ENCODE data around the gene CABLES2. TPM values are rescaled to one million over a fixed set of nuclear protein-coding genes. Genes with fewer than 3 reads are reported as not detected.

The CABLES2 gene
- polyA plus RNA-seq, 2 of the 4 experiments (the other 2 are of a cell fraction) = 3.9 to 7.7 TPM

DNA sequence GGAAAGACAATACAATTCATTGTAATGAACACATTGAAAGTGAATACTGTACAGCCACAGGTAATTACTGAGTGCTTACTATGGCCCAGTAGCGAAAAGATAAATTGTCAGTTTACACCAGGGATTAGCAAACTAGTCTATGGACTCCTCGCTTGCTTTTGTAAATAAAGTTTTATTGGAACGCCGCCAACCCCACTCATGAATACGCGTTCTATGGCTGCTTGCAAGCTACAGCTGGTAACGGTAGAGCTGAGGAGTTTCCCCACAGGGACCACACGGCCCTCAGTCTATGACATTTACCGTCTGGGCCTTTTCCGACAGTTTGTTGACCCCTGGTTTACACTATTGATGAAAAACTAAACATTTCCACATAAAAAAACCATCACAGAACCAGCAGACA lies 64.2 kb downstream of the CABLES2 start:
- CTCF ChIA-PET = interaction anchor here (1.0 to 2.8 kb wide), 4 partner anchors 11 to 40 kb away, joined by 5 to 12 read pairs (median 6); no protein-coding TSS in a partner anchor
- POLR2A ChIA-PET = interaction anchor here (0.6 kb wide), 2 partner anchors 24 to 43 kb away, joined by 3 to 7 read pairs; partner anchors contain the start of gene LAMA5
- ATAC-seq = no peak

GRCh38 chr20:62339647-62340062 lies 67.4 kb downstream of the CABLES2 start:
- ATAC-seq (no peak), DNase-seq (ENCODE audit: low read depth in 1 of 2, low spot score in 1 of 2) (no peak), FAIRE-seq (no peak)
- 90% methylated on average over 13 of the region's 14 CpGs for WGBS (ENCODE audit: missing lambda C conversion rate)
- no peaks in the 10 kb centered on the region for H3K9me3 ChIP-seq
- POLR2A ChIA-PET = no interaction called here
- no peak overlapping the region for H3K4me3 ChIP-seq
- no peaks in the 10 kb centered on the region; the same call in 2 of the 3 replicates for H3K4me1 ChIP-seq
- H3K27ac ChIP-seq = no peak overlapping the region
- TF ChIP-seq ZC3H11A (IDR thresholded peaks at IDR 0.05) (no peak), POLR2A (IDR thresholded peaks at IDR 0.05; ENCODE audit: low read length) (no peak), MAX (IDR thresholded peaks at IDR 0.05) (no peak), JUN (IDR thresholded peaks at IDR 0.05) (no peak), HDAC2 (IDR thresholded peaks at IDR 0.05) (no peak), POLR2AphosphoS2 (conservative IDR thresholded peaks at IDR 0.05; ENCODE audit: low read length) (no peak), CBX8 (IDR thresholded peaks at IDR 0.05) (no peak), BCL3 (IDR thresholded peaks at IDR 0.05) (no peak), RNF2 (IDR thresholded peaks at IDR 0.05; ENCODE audit: borderline replicate concordance, low read depth) (no peak), RARB (CRISPR knock-in tag; IDR thresholded peaks at IDR 0.05) (no peak), HOXB13 (CRISPR knock-in tag; IDR thresholded peaks at IDR 0.05; ENCODE audit: low read depth) (no peak), ZFP36 (IDR thresholded peaks at IDR 0.05; ENCODE audit: borderline replicate concordance, partially characterized antibody) (no peak), NPAS2 (CRISPR knock-in tag; IDR thresholded peaks at IDR 0.05; ENCODE audit: borderline replicate concordance) (no peak), RFX5 (IDR thresholded peaks at IDR 0.05) (no peak), CBX2 (IDR thresholded peaks at IDR 0.05; ENCODE audit: borderline replicate concordance, low read depth) (no peak)
- TF ChIP-seq, protein P1, sequence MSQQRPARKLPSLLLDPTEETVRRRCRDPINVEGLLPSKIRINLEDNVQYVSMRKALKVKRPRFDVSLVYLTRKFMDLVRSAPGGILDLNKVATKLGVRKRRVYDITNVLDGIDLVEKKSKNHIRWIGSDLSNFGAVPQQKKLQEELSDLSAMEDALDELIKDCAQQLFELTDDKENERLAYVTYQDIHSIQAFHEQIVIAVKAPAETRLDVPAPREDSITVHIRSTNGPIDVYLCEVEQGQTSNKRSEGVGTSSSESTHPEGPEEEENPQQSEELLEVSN (IDR thresholded peaks at IDR 0.05; ENCODE audit: borderline replicate concordance, low read depth) = no peak
- TF ChIP-seq, protein P2, sequence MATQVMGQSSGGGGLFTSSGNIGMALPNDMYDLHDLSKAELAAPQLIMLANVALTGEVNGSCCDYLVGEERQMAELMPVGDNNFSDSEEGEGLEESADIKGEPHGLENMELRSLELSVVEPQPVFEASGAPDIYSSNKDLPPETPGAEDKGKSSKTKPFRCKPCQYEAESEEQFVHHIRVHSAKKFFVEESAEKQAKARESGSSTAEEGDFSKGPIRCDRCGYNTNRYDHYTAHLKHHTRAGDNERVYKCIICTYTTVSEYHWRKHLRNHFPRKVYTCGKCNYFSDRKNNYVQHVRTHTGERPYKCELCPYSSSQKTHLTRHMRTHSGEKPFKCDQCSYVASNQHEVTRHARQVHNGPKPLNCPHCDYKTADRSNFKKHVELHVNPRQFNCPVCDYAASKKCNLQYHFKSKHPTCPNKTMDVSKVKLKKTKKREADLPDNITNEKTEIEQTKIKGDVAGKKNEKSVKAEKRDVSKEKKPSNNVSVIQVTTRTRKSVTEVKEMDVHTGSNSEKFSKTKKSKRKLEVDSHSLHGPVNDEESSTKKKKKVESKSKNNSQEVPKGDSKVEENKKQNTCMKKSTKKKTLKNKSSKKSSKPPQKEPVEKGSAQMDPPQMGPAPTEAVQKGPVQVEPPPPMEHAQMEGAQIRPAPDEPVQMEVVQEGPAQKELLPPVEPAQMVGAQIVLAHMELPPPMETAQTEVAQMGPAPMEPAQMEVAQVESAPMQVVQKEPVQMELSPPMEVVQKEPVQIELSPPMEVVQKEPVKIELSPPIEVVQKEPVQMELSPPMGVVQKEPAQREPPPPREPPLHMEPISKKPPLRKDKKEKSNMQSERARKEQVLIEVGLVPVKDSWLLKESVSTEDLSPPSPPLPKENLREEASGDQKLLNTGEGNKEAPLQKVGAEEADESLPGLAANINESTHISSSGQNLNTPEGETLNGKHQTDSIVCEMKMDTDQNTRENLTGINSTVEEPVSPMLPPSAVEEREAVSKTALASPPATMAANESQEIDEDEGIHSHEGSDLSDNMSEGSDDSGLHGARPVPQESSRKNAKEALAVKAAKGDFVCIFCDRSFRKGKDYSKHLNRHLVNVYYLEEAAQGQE (IDR thresholded peaks at IDR 0.05) = no peak
- TF ChIP-seq, protein P3, sequence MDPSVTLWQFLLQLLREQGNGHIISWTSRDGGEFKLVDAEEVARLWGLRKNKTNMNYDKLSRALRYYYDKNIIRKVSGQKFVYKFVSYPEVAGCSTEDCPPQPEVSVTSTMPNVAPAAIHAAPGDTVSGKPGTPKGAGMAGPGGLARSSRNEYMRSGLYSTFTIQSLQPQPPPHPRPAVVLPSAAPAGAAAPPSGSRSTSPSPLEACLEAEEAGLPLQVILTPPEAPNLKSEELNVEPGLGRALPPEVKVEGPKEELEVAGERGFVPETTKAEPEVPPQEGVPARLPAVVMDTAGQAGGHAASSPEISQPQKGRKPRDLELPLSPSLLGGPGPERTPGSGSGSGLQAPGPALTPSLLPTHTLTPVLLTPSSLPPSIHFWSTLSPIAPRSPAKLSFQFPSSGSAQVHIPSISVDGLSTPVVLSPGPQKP (IDR thresholded peaks at IDR 0.05; ENCODE audit: low read depth, low read length) = no peak
- TF ChIP-seq, protein P4, sequence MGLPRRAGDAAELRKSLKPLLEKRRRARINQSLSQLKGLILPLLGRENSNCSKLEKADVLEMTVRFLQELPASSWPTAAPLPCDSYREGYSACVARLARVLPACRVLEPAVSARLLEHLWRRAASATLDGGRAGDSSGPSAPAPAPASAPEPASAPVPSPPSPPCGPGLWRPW (IDR thresholded peaks at IDR 0.05) = no peak
- CTCF ChIA-PET = interaction anchor here (0.8 to 3.5 kb wide), 6 partner anchors 9 to 43 kb away, joined by 3 to 17 read pairs (median 4); no protein-coding TSS in a partner anchor
- no peak overlapping the region for H3K4me2 ChIP-seq

More for the DNA sequence above, 64.2 kb downstream of the CABLES2 start:
- FAIRE-seq (no peak), DNase-seq (ENCODE audit: low read depth in 1 of 2, low spot score in 1 of 2) (no peak)
- H3K4me3 ChIP-seq = no peak overlapping the region
- H3K4me1 ChIP-seq = no peaks in the 10 kb centered on the region; the same call in 2 of the 3 replicates
- H3K4me2 ChIP-seq = no peak overlapping the region
- H3K9me3 ChIP-seq = peaks cover 9% of the 10 kb centered on the region
- H3K27ac ChIP-seq = no peak overlapping the region
- no peak for TF ChIP-seq RNF2 (IDR thresholded peaks at IDR 0.05; ENCODE audit: borderline replicate concordance, low read depth)
- no peak for TF ChIP-seq FOXS1 (CRISPR knock-in tag; IDR thresholded peaks at IDR 0.05)
- TF ChIP-seq JUNB (IDR thresholded peaks at IDR 0.05) = no peak
- no peak for TF ChIP-seq ZNF302 (CRISPR knock-in tag; IDR thresholded peaks at IDR 0.05)
- TF ChIP-seq EHF (CRISPR knock-in tag; IDR thresholded peaks at IDR 0.05) = no peak
- TF ChIP-seq, protein P4 (IDR thresholded peaks at IDR 0.05) = no peak
- TF ChIP-seq, protein P5, sequence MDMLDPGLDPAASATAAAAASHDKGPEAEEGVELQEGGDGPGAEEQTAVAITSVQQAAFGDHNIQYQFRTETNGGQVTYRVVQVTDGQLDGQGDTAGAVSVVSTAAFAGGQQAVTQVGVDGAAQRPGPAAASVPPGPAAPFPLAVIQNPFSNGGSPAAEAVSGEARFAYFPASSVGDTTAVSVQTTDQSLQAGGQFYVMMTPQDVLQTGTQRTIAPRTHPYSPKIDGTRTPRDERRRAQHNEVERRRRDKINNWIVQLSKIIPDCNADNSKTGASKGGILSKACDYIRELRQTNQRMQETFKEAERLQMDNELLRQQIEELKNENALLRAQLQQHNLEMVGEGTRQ (IDR thresholded peaks at IDR 0.05) = no peak
- 87% methylated on average over 10 of the region's 10 CpGs for WGBS (ENCODE audit: missing lambda C conversion rate)
